Stimulated activated CD8-positive, alpha-beta memory T cell treated with anti-CD3 and anti-CD28 coated beads, Interleukin-15, amount 100 ng/mL, for 48 hours (primary cell): ENCODE measurements around the gene CACYBP.
A peak's percentile ranks its signal among the peaks of the same experiment; 100 is the strongest.

ENCODE experiments used
- DNase-seq, 2 donors: peaks; one replicate each; pipeline ENCODE4 v3.0.0-alpha.2; 2020; ENCODE audit warnings: low read depth in 2 of 2

The CACYBP gene

DNA sequence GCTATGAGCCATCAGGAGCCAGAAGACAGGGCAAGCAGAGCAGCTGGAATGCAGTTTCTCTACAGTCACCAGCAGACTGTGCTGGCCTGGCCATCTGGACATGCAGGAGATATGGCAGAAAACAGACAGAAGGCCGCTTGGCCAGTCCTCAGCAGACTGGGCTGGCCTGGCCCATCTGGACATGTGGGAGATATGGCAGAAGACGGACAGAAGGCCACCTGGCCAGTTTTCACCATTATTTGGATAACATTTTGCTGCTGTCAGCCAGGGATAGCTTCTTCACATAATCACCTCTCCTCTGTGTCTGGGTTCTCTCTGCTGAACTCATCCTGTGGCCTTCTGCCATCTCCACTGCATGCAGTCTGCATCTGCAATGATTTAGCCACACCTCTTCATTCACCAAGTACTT lies 25.0 kb upstream of the CACYBP start:
- no peak for DNase-seq

DNA sequence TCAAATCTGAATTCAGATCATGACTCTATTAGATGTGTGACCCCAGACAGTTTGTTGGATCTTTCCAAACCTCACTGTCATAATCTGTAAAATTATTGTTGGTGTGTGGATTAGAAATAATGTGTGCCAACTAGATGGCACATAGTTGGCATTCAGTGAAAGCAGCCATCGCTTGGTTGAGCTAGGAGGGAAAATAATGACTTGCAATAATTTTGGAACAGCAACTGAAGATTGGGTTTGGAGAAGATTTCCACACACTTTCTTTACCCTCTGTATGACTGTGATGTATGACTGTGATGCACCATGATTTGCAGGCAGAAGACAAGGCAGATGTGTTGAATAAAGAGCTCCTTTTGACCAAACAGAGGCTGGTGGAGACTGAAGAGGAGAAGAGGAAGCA lies 24.0 kb upstream of the CACYBP start:
- no peak for DNase-seq

DNA sequence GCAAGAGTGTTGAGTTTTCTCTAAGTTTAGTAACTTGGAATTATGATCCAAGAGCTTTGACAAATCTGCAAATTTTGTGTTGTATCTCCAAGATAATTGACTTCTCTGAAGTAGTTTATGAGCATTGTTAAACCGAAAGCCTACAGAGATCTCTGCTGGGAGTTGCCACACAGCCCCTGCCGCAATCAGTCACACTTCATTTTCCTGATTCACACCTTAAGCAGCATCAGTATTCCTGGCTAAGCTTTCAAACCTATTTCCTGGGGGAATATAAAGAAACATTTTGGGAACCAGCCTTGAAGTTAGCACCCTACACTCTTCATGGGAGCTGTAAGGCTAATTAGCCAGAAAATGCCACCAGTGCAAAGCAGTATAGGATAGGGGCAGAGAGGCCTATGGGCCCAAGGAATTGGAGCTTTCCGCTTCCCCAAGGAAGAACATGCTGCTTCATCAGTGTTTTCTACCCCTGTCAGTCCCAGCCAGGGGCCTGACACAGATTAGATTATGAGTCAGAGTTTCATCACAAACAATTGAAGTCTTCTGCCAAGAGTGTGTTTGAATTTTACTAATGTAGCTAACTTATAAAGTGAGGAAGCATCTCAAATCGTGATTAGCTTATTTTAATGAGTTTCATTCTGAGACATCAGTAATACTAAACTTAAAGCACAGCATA lies 23.2 kb upstream of the CACYBP start:
- no peak for DNase-seq

DNA sequence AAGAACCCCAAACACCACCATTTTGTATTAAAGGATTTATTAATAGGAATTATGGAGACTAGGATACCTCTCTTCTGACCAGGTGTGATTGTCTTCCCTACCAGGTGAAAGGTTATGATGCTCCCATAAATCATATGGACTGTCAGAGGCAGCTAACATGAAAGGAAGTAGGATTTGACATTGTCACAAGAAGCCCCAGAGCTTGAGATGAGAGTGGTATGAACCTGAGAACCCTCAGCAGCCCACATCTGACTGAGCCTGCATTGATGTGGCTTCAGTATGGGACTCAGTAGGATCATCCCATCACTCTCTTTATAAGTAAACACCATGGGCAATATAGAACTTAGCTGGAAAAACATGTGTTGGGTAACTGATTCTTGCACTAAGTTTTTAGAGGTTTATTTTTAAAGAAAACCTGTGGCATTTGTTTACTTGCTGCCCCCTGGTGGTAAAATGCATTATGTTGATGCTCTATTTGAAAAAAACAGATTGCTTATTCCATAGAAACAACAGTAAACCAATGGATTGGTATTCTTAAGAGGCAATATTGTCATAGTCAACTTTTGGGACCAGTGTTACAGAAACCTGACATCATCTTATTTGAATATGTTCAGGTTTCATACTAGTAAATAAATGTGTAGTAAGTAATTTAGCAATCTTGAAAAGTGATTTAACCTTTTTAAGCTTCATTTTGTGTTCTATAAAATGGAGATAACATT lies 16.6 kb upstream of the CACYBP start:
- no peak for DNase-seq

DNA sequence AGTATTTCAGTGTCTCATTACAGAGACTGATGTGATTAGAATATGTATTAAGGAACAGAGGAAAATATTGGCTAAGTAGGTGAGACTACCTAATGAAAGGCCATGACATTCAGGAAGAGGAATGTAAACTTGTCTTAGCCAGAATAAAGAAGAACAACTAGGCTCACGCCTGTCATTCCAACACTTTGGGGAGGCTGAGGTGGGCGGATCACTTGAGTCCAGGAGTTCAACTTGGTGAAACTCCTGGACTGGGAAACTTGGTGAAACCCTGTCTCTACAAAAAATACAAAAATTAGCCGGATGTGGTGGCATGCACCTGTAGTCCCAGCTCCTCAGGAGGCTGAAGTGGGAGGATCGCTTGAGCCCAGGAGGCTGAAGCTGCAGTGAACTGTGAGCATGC lies 14.8 kb upstream of the CACYBP start:
- DNase-seq, result no peak

DNA sequence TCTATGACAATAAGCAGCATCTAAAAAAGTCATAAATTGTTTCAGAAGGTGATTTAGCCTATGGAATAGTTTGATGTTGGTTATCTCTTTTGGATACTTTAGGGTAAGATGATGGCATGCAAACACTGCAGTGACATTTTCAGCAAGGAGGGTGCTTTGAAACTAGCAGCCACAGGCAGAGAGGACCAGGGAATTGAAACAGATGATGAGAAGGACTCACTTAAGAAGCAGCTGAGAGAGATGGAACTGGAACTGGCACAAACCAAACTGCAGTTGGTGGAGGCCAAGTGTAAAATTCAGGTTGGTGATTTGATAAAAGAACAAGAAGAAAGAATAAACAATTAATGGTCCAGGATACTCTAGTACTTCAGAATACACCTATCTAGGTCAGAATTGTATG lies 11.2 kb upstream of the CACYBP start:
- DNase-seq, result no peak

DNA sequence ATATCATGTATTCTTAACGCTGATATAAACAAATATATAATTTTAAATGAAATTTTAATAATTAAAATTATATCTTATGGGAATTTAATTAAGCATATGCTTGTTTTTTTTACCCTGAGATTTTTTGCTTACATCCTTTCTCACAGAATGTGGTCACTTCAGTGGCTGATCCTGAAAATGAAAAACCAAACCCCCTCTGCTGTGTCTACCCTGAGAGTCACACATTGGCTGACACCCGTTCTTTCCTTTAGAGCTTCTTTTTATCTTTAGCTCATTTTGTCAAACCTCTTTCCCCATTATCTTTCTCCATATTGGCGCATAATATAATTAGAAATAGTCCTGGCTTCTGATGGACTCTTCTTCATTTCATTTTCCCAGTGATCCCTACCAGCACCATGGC lies 10.8 kb upstream of the CACYBP start:
- DNase-seq, result no peak

DNA sequence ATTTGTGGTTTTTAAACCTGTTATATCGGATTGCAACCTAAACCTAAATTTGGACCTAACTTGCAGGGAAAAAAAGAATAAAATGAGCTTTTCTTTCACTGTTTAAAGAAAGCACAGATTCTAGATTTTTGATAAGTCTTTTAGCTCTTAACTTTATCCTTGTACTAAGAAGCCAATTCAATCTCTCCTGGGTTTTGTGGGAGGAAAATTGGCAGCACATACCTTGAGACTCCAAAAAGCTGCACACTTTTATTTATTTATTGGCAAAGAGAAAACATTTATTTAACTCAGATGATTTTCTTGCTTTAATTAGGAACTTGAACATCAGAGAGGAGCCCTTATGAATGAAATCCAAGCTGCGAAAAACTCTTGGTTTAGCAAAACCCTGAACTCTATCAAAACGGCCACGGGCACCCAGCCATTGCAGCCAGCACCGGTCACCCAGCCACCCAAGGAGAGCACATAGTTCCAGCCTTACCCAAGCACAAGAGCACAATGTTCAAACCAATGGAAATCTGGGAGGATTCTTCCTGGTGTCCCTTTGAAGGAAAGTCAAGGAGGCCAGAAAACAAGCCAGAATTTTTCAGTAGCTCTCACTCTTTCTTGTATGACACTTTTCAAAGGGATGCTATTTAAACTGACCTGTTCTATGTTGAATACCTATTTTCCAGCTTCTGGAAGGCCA lies 10.1 kb upstream of the CACYBP start:
- DNase-seq, result no peak

DNA sequence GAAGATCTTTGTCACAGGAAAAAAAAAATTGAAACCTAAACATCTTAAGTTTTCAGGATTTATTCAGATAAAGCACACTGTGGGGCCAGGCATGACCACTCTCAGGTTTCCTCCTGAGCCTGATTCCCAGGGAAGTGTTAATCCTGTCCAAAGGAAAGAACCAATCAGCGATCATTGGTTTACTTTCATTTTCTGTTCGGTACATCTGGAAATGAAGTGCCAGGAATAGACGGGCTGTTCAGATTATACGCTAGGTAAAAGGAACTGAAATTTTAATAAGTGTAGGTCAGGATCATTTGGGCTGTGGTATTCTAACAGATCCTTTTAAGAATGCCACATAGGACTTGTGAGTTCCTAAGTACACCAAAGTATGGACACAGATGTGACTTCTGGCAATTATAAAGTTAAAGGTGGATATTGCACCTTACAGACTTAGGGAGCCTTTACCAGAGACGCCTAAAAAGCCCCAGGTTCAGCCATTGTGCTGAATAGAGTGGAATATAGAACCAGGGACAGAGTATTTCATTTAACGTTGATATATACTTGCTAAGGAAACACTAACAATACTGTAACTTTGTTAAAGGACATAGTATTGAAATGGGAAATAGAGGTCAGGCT lies 9.3 kb upstream of the CACYBP start:
- DNase-seq, result no peak

DNA sequence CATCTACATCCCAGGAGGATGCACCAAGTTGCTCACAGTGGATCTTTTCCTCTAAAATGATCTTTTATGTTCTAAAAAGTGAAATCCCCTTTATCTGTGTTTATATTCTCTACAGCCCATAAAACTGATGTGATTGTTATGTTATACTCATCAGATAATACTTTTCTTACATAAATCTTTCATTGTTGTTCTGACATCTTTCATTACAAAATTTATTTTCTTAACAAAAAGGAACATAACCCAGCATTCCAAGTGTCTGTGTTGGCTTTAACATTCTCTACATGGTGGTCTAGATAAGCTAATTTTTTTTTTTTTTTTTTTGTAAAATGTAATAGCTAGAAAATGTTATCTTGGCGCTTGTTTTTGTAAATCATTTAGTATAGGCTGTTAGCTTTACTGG lies 8.3 kb upstream of the CACYBP start:
- DNase-seq, result no peak

DNA sequence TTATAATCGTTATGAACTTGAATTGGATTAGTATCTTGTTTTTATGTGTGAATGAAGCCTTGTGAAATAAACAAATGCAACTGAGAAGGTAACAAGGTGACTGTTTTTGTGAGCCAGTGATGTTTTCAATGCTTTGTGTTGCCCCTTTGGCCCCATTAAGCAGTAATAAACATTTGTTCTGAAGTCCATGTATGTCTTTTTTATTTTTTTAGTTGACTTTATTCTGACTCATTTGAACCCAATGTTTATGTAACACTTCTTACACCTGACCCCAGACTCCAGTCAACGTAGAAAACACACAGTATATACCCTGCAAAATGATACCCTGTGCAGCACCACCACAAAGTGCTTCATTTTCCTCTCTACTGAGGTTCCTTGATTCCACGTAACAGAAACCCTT lies 4.6 kb upstream of the CACYBP start:
- DNase-seq, result no peak

DNA sequence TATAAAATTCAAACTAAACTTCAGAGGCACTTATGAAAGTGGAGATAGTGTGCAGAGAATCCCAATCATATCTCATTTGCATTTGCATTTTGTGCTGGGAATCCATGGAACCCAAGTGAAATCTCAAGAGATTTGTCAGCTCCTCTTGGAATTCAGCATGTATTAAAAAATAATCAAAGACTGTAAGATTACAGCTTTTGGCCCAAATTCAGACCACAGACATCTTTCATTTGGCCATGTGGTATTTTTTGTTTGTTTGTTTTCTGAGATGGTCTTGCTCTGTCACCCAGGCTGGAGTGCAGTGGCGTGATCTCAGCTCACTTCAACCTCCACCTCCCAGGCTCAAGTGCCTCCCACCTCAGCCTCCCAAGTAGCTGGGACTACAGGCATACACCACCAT lies 3.8 kb upstream of the CACYBP start:
- DNase-seq, result no peak

DNA sequence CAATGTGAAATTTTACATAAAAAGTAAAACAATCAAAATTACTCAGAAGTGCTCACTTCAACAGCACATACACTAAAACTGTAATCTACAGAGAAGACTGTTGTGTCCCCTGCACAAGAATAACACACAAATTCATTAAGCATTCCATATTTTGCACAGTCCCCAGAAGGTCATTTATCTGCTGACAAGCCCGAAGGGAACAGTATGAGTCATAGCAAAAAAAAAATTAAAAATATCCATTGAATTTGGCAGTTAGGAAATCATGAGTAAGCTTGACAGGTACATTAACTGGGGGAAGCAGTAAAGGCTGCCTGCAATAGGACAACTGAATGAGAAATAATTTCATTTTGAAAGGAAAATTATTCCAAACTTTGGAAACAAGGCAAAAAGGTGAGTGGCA lies 3.3 kb upstream of the CACYBP start:
- DNase-seq, result no peak

DNA sequence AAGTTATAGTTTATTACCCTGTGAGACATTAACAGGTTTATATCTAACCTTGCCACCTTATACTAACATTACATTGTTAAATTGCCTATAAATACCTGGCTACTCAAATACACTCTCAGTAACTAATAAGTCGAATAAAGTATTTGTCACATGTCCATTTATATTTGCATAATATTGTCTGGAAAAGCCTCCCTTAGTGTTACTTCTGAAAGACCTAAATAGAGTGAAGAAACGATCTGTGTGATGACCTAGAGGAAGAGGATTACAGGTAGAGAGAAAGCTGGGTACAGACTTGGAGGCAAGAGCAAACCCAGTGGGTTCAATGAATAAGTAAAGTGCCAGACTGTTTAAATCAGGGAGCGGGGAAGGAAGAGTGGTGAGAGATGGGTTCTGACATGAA lies 2.7 kb upstream of the CACYBP start:
- no peak for DNase-seq

DNA sequence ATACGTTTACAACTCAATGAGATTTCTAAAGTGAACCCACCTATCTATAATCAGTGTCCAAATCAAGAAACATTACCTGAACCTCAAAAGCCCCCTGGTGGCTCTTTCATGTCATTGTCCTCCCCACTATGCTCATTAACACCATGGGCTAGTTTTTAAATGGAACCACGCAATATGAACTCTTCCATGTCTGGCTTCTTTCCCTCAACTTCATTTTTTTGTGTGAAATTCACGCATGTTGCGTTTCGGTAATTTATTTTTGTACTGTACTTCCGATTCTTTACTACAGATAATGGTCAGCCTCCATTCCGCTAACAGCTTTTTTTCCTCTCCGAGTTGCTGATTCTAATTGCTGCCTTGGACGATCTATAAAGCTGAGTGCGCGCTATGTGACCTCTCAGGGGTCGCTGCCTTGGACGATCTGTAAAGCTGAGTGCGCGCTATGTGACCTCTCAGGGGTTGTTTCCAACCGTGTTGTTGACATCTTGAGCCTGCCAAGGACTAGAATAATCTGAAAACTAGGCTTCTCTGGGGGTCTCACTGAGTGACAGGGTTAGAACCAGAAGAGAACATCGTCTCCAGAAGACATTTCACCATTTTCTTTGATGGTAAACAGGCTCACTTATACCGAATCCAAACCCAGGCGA lies 1.1 kb upstream of the CACYBP start:
- DNase-seq, result no peak

DNA sequence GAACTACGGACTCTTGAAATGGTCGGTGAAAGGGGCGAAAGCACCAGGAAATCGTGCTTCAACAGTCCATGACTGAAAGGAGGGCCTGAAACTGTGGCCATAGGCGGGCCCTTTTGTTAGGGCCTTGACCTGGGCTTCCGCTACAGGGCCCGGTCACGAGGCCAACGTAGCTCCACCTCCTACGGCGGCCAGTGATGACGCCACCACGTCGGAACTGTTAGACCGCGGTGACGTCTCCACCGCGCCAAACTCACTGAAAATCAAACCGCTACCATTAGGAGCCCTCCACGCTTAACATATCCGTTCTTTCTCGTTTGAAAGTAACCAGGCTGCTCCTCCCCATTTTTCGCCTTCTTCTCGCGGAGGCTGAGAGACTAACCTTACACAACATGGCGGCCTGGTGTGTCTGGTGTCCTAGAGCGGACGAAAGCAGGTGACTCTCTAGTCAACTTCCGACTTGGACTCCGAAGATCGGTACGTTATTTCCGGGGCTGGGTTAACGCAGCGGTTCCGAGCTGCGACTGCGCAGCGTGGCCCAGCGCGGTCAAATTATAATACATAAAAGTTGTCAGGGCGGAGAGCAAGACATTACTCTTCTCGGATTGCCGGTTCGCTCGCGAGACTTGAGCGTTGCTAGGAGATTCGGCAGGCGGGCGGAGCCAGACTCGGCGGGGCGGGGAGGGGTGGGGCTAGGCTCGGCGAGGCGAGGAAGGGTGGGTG lies 371 bp upstream of the CACYBP start:
- DNase-seq, result peak; percentile 75 to 94

DNA sequence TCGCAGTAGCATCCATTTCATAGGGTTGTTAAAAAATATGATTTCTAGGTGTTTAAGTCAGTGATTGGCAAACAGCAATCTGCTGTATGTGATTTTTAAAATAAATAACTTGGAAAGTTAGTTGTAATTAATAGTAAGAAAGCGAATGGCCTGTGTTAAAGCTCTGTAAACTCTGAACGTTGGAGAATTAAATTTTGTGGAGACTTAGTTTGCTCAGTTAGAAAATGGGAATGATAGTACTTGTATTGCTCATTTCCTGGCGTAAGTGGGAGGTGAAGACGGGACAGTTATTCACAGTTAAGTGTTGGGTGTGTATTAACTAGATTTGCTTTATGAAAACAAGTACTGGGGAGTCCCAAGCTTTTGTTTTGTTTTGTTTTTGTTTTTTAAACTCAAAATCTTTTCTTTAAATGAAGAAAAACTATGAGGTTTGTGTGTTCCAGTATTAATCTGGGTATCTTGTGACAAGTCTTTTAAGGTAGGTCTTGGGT lies 995 bp downstream of the CACYBP start:
- DNase-seq, result no peak

DNA sequence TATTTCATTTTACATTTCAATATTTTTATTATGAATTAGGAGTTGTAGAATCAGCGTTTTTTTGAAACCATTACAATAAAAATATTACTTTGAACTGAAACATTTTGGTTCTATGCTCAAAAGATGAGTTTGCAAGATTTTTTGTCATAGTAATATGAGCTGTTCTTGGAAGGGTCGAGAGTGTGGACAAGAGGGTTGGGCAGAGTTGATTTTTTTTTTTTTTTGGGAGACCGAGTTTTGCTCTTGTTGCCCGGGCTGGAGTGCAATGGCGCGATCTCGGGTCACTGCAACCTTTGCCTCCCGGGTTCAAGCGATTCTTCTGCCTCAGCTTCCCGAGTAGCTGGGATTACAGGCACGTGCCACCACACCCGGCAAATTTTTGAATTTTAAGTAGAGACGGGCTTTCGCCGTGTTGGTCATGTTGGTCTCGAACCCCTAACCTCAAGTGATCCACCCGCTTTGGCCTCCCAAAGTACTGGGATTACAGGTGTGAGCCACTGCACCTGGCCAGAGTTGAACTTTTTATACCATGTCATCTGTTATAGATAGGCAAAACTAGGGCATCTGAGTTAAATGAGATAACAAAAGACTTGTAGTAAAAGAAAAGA lies 3.3 kb downstream of the CACYBP start:
- DNase-seq, result no peak

DNA sequence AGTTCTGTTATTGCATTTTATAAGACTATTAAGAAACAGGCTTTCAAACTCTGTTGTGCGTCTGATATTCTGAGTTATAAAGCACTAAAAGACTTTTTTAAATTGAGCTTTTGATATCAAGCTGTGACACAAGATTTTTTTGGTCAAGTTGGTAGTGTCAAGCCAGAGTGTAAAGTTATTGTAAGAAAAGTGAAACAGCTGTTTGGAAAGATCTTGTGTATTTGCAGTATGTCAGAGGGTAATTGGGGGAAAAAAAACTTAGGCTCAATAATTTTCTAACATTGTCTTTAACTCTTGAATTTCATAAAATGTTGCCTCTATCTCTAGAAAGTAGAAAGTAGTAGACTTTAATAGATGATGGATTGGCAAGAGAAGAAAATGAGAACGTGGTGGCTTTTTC lies 3.8 kb downstream of the CACYBP start:
- no peak for DNase-seq

DNA sequence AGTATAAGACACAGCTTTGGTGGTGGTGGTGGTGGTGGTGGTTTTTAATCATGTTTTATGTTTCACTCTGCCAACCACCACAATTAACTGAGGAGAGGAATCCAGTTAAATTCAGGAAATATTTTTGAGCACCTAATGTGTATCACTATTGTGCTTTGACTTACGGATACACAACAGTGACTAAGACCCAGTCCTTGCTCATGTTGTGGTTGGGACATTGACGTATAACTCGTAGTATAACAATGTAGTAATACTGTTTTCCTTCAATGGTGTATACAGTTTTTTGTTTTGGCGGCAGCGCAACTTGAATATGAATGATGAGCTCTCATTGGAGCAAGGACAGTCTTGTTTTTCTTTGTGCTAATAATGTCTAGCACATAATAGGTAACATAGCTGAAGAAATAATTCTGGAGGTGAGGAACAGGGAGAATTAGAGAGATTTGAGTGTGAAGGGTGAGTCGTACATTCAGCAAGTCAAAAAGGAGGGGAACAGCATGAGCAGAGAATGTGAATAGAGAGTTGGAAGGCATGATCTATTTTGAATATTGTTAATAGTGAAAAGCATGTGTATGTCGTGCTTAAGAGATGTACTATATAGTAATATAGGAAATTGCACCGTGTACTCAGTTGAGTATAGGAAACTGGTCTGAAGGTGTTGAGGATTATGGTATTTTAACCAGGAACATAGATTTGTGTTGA lies 5.5 kb downstream of the CACYBP start:
- DNase-seq, result no peak
